Activated CD4-positive, alpha-beta memory T cell treated with anti-CD3 and anti-CD28 coated beads, Interleukin-2, amount 10 ng/mL, durations not matched to agents 7 days and 5 days (primary cell): ENCODE data around the gene HEXIM2. TPM values are rescaled to one million over a fixed set of nuclear protein-coding genes. Genes with fewer than 3 reads are reported as not detected.

Experiments used
- CTCF ChIA-PET: fragments of 350-600 bp; sonication (Branson Sonifier 250); formaldehyde crosslinking; loops from one replicate; lab custom pipeline; 2021; ENCODE audit warnings: antibody characterized with exemption, inconsistent platforms; lab: Charles Lee
- POLR2A ChIA-PET: fragments of 350-600 bp; sonication (Branson Sonifier 250); formaldehyde crosslinking; loops from one replicate; lab custom pipeline; 2021; ENCODE audit warnings: antibody characterized with exemption; lab: Charles Lee
- DNase-seq: peaks from one replicate; pipeline ENCODE4 v3.0.0-alpha.2; 2020
- H3K27ac Mint-ChIP-seq: one replicate; pipeline ENCODE4 v1.8.0; 2021; ENCODE audit warnings: mild to moderate bottlenecking, mixed read lengths
- H3K27me3 Mint-ChIP-seq: one replicate; pipeline ENCODE4 v1.8.0; 2021; ENCODE audit warnings: mixed read lengths
- H3K36me3 Mint-ChIP-seq: one replicate; pipeline ENCODE4 v1.8.0; 2021; ENCODE audit warnings: low read depth, mixed read lengths
- H3K4me1 Mint-ChIP-seq: one replicate; pipeline ENCODE4 v1.8.0; 2021; ENCODE audit warnings: mixed read lengths
- H3K4me3 Mint-ChIP-seq: one replicate; pipeline ENCODE4 v1.8.0; 2021; ENCODE audit warnings: mild to moderate bottlenecking, mixed read lengths
- H3K9me3 Mint-ChIP-seq: one replicate; pipeline ENCODE4 v1.8.0; 2021; ENCODE audit warnings: mixed read lengths
- total RNA-seq, 2 experiments: library from RNA; stranded (reverse); gene quantifications; one replicate each; pipeline ENCODE4 v1.2.3, GENCODE V29; 2021

The HEXIM2 gene
- 1 to 10 TPM; 6.5 to 8.0 TPM for total RNA-seq

- Mint-ChIP-seq H3K36me3 (peaks cover 34% of the 10 kb centered on the region), H3K27ac (peak within 1 kb of the TSS; percentile 90), H3K4me1 (peaks cover 44% of the 10 kb centered on the region), H3K27me3 (no peaks in the 10 kb centered on the region), H3K4me3 (peak within 1 kb of the TSS; percentile 98), H3K9me3 (no peaks in the 10 kb centered on the region)
- POLR2A ChIA-PET = interaction anchor here (0.7 to 8.9 kb wide), 23 partner anchors 10 to 263 kb away, joined by 3 to 470 read pairs (median 6); partner anchors contain the start of genes ACBD4, EFTUD2, FMNL1 and HEXIM1
- DNase-seq = peak; percentile 98
- CTCF ChIA-PET = interaction anchor here (0.7 to 7.6 kb wide), 7 partner anchors 11 to 59 kb away, joined by 3 to 198 read pairs (median 9); partner anchors contain the start of genes ACBD4 and HEXIM1
Observed at GRCh38 chr17:45161288-45162024, at the start of gene HEXIM2. Gene HEXIM2, plus strand, starts transcription at chr17:45161875. Its CDS starts 919 bp downstream, at chr17:45162794.

GRCh38 chr17:45112559-45113423 is 48.9 kb upstream of the HEXIM2 start:
- H3K27me3 Mint-ChIP-seq = no peaks in the 10 kb centered on the region
- H3K9me3 Mint-ChIP-seq = no peaks in the 10 kb centered on the region
- ChIA-PET CTCF (interaction anchor here (1.1 kb wide), 1 partner anchor 14 kb away, joined by 3 read pairs; no protein-coding TSS in a partner anchor), POLR2A (no interaction called here)
- H3K4me1 Mint-ChIP-seq = no peaks in the 10 kb centered on the region
- peaks cover 7% of the 10 kb centered on the region for H3K36me3 Mint-ChIP-seq
- no peak overlapping the region for H3K27ac Mint-ChIP-seq
- no peak overlapping the region for H3K4me3 Mint-ChIP-seq
- DNase-seq = no peak

GRCh38 chr17:45113424-45113754 is 48.3 kb upstream of the HEXIM2 start:
- Mint-ChIP-seq H3K4me3 (no peak overlapping the region), H3K36me3 (peaks cover 6% of the 10 kb centered on the region), H3K27ac (no peak overlapping the region), H3K9me3 (no peaks in the 10 kb centered on the region), H3K4me1 (no peaks in the 10 kb centered on the region), H3K27me3 (no peaks in the 10 kb centered on the region)
- POLR2A ChIA-PET = no interaction called here
- CTCF ChIA-PET = no interaction called here
- DNase-seq = no peak

- Mint-ChIP-seq H3K27me3 (no peaks in the 10 kb centered on the region), H3K36me3 (no peaks in the 10 kb centered on the region), H3K4me1 (no peaks in the 10 kb centered on the region), H3K4me3 (no peak overlapping the region), H3K9me3 (no peaks in the 10 kb centered on the region), H3K27ac (no peak overlapping the region)
- POLR2A ChIA-PET = interaction anchor here (1.5 kb wide), 1 partner anchor 11 kb away, joined by 3 read pairs; no protein-coding TSS in a partner anchor
- CTCF ChIA-PET = no interaction called here
- no peak for DNase-seq
Observed at GRCh38 chr17:45114117-45114932, 47.4 kb upstream of the HEXIM2 start.

GRCh38 chr17:45115015-45115625 is 46.6 kb upstream of the HEXIM2 start:
- Mint-ChIP-seq H3K4me1 (no peaks in the 10 kb centered on the region), H3K27ac (no peak overlapping the region), H3K27me3 (no peaks in the 10 kb centered on the region), H3K4me3 (no peak overlapping the region), H3K9me3 (no peaks in the 10 kb centered on the region), H3K36me3 (no peaks in the 10 kb centered on the region)
- CTCF ChIA-PET = interaction anchor here (0.9 kb wide), 1 partner anchor 20 kb away, joined by 3 read pairs; the partner anchor contains the start of gene ACBD4
- POLR2A ChIA-PET = interaction anchor here (1.5 kb wide), 1 partner anchor 12 kb away, joined by 3 read pairs; no protein-coding TSS in a partner anchor
- no peak for DNase-seq

GRCh38 chr17:45115871-45116270 is 45.8 kb upstream of the HEXIM2 start:
- DNase-seq = no peak
- no peaks in the 10 kb centered on the region for H3K4me1 Mint-ChIP-seq
- ChIA-PET POLR2A (interaction anchor here (1.5 kb wide), 1 partner anchor 12 kb away, joined by 3 read pairs; no protein-coding TSS in a partner anchor), CTCF (interaction anchor here (0.9 kb wide), 1 partner anchor 20 kb away, joined by 3 read pairs; the partner anchor contains the start of gene ACBD4)
- H3K27ac Mint-ChIP-seq = no peak overlapping the region
- H3K9me3 Mint-ChIP-seq = no peaks in the 10 kb centered on the region
- H3K27me3 Mint-ChIP-seq = no peaks in the 10 kb centered on the region
- no peaks in the 10 kb centered on the region for H3K36me3 Mint-ChIP-seq
- H3K4me3 Mint-ChIP-seq = no peak overlapping the region

- H3K4me3 Mint-ChIP-seq = no peak overlapping the region
- H3K9me3 Mint-ChIP-seq = no peaks in the 10 kb centered on the region
- H3K36me3 Mint-ChIP-seq = no peaks in the 10 kb centered on the region
- ChIA-PET POLR2A (no interaction called here), CTCF (interaction anchor here (1.4 kb wide), 1 partner anchor 17 kb away, joined by 5 read pairs; no protein-coding TSS in a partner anchor)
- peaks cover 2% of the 10 kb centered on the region for H3K27me3 Mint-ChIP-seq
- no peaks in the 10 kb centered on the region for H3K4me1 Mint-ChIP-seq
- no peak overlapping the region for H3K27ac Mint-ChIP-seq
- no peak for DNase-seq
Observed at GRCh38 chr17:45116434-45117016, 45.1 kb upstream of the HEXIM2 start.

- Mint-ChIP-seq H3K27me3 (peaks cover 7% of the 10 kb centered on the region), H3K4me1 (no peaks in the 10 kb centered on the region), H3K27ac (no peak overlapping the region), H3K4me3 (no peak overlapping the region), H3K9me3 (no peaks in the 10 kb centered on the region), H3K36me3 (no peaks in the 10 kb centered on the region)
- CTCF ChIA-PET = interaction anchor here (1.0 to 1.4 kb wide), 3 partner anchors 18 to 35 kb away, joined by 4 to 5 read pairs (median 4); partner anchors contain the start of gene ACBD4
- no peak for DNase-seq
- POLR2A ChIA-PET = no interaction called here
Observed at GRCh38 chr17:45117334-45117733, 44.3 kb upstream of the HEXIM2 start.

- DNase-seq = no peak
- POLR2A ChIA-PET = no interaction called here
- no peak overlapping the region for H3K27ac Mint-ChIP-seq
Observed at GRCh38 chr17:45117848-45118646, 43.6 kb upstream of the HEXIM2 start.

GRCh38 chr17:45118691-45119090 is 43.0 kb upstream of the HEXIM2 start:
- Mint-ChIP-seq H3K4me1 (peaks cover 1% of the 10 kb centered on the region), H3K27ac (no peak overlapping the region), H3K9me3 (no peaks in the 10 kb centered on the region), H3K4me3 (no peak overlapping the region), H3K27me3 (peaks cover 7% of the 10 kb centered on the region), H3K36me3 (no peaks in the 10 kb centered on the region)
- no peak for DNase-seq
- ChIA-PET CTCF (interaction anchor here (1.9 to 2.6 kb wide), 2 partner anchors 17 to 79 kb away, joined by 6 to 8 read pairs; partner anchors contain the start of gene ACBD4), POLR2A (no interaction called here)

More at GRCh38 chr17:45117848-45118646, 43.6 kb upstream of the HEXIM2 start:
- peaks cover 7% of the 10 kb centered on the region for H3K27me3 Mint-ChIP-seq
- no peaks in the 10 kb centered on the region for H3K4me1 Mint-ChIP-seq
- CTCF ChIA-PET = interaction anchor here (1.0 to 2.6 kb wide), 5 partner anchors 17 to 80 kb away, joined by 4 to 8 read pairs (median 5); partner anchors contain the start of gene ACBD4
- H3K36me3 Mint-ChIP-seq = no peaks in the 10 kb centered on the region
- no peaks in the 10 kb centered on the region for H3K9me3 Mint-ChIP-seq
- no peak overlapping the region for H3K4me3 Mint-ChIP-seq

GRCh38 chr17:45119964-45120363 is 41.7 kb upstream of the HEXIM2 start:
- H3K4me3 Mint-ChIP-seq = no peak overlapping the region
- no peak for DNase-seq
- ChIA-PET POLR2A (interaction anchor here (1.0 kb wide), 1 partner anchor 75 kb away, joined by 3 read pairs; no protein-coding TSS in a partner anchor), CTCF (interaction anchor here (1.9 to 2.6 kb wide), 2 partner anchors 15 to 78 kb away, joined by 6 to 8 read pairs; partner anchors contain the start of gene ACBD4)
- no peaks in the 10 kb centered on the region for H3K9me3 Mint-ChIP-seq
- H3K27ac Mint-ChIP-seq = no peak overlapping the region
- peaks cover 7% of the 10 kb centered on the region for H3K27me3 Mint-ChIP-seq
- no peaks in the 10 kb centered on the region for H3K36me3 Mint-ChIP-seq
- peaks cover 9% of the 10 kb centered on the region for H3K4me1 Mint-ChIP-seq
